ENCODE data around the gene PRKACG.
"Not testable (repeated sequence)": the region's sequence is repeated elsewhere in the genome, so short reads cannot be mapped to it uniquely, and the experiment has no call there.

Gene PRKACG

DNA sequence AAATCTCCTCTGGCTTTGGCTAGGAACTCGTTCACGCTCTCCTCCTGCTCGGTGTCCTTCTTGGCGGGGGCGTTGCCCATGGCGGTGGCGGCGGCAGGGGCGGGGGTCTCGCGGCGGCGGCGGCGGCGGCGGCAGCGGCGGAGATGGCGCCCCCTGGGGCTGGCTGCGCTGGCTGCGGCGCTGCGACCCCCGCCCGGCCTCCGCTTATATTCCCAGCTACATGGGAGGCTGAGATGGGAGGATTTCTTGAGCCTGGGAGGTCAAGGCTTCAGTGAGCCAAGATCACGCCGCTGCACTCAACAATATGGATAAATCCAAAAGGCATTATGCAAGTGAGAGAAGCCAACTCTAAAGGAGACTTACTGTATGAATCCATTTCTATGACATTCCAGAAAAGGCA lies at the start of gene PRKACG:
Gene PRKACG (minus strand): TSS at position 101 of the 400 bp plus-strand sequence. CDS start 21 bp downstream, at position 80.
- DNase-seq: no peak

DNA sequence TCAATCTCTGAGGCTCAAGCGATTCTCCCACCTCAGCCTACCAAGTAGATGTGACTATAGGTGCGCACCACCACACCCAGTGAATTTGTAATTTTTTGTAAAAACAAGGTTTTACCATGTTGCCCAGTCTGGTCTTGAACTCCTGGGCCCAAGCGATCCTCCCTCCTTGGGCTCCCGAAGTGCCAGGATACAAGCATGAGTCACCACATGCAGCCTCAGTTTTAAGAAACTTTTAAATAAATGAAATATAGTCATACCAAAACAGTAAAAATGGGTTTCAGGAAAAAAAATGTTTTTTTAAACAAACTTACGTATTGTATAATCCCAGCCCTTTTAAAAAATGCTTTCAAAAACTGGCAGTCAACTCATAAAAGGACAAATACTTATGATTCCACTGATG lies 48.3 kb upstream of the PRKACG start:
- DNase-seq: no peak

GRCh38 chr9:69060766-69061165 lies 46.9 kb upstream of the PRKACG start:
- no peak for DNase-seq

DNA sequence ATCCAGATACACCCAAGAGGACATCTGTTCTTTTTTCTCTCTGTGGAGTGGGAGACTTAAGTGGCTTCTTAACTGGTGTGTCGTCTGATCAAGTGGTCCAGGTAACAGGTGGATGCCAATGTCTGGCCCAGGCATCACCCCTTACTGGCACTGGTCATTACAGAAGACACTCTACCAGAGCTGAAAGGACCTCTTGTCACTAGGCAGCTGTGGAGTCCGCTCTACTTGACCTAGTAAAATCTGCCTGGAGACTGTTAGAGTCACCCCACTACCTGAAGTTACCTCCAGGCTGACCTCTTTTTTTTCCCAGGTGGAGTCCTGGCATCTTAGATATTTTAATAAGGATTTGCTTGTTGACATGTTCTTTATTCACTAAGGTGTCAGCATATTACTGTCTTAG lies 44.2 kb upstream of the PRKACG start:
- DNase-seq: no peak

DNA sequence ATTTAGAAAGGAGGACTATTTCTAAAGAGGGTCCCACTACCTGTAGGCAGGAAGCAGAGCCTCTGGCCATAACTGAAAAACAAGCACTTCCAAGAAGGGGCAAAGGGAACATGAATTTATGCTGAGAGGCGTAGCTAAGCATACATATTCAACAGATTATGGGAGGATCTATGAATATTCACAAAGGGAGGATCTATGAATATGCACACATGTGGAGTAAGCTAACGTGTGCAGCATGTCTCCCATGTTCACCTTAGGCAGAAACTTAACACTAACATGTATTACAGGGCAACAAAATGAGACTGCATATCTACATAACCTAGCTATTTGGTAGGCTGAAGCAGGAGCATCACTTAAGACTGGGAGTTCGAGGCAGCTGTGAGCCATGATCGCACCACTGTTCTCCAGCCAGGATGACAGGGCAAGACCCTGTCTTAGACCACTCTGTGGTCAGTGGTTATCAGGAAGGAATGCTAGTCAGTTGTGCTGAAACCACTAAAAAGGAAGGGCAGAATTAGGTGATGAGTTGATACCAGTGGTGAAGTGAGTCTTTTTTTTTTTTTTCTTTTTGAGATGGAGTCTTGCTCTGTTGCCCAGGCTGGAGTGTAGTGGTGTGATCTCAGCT lies 42.4 kb upstream of the PRKACG start:
- no peak for DNase-seq

DNA sequence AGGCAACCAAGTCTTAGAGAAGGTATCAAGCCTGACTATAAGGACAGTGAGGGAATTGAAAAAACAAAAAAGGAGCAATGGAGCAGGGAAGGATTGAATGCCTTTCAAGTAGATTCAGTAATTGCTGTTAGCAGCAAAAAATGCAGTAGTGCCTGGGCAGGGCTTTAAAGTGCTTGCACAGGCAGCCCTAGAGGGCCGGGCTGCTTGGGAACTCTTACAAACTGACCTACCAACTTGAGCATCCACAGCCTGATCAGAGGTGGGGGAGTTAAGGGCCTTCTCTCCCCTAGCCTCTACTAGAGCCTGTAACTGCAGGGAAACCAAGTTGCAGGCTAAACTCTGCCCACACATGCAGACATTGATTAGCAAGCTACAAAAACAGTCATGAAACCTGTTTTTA lies 41.1 kb upstream of the PRKACG start:
- DNase-seq: no peak

DNA sequence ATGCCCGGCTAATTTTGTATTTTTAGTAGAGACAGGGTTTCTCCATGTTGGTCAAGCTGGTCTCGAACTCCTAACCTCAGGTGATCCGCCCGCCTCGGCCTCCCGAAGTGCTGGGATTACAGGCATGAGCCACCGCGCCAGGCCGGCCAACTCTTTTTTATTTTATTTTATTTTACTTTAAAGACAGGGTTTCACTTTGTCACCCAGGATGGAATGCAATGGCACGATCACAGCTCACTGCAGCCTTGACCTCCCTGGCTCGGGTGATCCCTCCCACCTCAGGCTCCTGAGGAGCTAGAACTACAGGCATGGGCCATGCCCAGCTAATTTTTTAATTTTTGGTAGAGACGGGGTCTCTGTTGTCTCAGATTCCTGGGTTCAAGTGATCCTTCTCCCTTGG lies 37.0 kb upstream of the PRKACG start:
- DNase-seq: not testable (repeated sequence)

GRCh38 chr9:69049094-69049493 lies 35.2 kb upstream of the PRKACG start:
- DNase-seq: no peak

DNA sequence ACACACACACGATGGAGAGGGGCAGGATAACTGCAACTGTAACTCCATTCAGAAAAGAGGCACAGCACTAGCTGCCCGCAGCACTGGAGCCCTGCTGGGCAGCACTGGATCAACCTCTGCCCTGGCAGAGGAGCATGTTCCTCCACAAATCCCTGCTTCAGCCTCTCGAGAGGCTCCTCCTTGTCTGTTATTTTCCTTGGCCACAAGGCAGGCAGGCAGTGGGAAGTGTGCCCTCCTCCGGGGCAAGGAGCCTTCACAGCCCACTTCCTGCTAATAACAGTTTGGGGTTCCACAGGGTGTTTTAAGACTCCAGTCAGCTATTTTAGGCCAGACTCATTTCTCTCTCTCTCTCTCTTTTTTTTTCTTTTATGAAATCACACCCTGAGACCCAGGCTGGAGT lies 33.5 kb upstream of the PRKACG start:
- no peak for DNase-seq

DNA sequence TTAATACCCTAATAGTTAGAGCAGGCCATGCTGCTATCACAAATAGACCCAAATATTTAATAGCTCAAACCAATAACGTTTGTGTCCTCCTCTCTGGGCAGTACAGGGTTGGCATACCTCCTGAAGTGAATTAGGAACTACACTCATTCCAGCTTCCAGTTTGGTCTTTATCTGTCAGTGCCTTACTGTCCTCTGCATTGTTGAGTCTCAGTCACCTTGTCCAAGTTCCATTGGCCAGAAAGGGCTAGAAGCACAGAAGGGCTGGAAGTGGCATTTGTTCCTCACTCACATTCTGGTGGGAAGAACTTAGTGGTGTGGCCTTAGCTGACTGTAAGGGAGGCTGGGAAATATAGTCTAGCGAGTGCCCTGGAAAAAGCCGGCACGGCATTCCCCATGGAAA lies 32.8 kb upstream of the PRKACG start:
- DNase-seq: no peak

DNA sequence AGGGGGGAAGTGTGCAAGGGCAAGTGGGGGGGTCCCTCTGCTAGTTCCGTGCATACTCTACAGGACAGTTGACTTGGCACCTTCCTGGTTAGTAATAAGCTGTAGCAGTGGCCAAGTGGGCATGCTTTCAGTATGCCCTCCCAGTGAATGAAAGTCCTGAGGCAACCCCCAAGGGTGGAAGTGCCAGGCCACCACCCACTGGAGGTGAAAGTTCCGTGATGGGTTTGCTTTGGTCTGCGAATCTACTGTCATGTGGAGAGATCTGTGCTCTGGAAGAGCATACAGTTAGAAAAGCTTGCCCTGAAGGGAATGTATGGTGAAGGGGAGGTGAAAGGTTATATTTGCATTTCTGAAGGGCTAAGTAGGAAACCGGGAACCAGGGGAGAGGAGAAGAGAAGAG lies 31.9 kb upstream of the PRKACG start:
- no peak for DNase-seq

DNA sequence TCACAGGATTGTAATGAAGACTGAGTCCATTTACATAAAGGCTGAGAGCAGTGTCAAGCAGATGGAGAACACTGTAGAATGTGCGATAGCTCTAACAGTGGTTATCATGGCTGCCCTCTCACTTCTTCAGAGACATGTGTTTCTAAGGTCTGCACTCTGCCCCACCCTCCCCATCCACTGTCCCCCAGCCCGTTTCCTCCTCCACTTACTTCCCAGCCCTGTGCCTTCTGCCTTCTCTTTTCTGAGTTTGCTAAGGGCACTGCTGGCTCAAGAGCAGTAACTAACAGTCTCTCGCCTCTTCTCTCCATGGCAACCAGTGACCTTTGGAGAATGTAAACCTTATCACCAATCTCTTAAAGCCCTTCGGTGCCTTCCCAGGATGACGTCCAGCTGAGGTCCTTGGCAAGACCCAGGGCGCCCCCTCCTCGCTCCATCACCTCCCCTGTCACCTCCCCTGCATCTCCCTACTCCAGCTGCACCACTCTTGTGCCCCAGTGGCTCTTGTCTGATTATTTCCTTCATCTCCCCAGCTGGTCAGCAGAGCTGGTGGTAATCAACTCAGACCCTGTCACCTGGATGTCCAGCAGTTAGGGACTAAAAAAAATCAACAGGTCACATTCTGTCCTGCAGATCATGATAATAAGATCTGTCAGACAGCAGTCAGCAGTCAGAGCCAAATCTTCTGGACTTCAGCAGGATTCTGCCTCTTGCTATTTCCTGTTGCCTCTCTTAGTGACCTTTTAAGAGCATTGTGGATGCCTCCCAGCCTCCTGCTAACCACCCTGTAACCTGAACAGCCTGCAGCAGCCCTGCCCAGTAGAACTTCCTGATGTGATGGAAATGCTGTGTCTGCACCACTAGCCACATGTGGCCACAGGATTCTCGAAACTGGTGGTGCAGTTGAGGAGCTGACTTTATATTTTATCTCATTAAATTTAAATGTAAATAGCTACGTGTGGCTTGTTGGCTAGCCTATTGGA lies 30.6 kb upstream of the PRKACG start:
- no peak for DNase-seq

GRCh38 chr9:69040646-69041045 lies 26.7 kb upstream of the PRKACG start:
- no peak for DNase-seq

GRCh38 chr9:69036799-69037198 lies 22.9 kb upstream of the PRKACG start:
- no peak for DNase-seq

- peak in 1 of 2 experiments; percentile 17 for DNase-seq
Observed at GRCh38 chr9:69036309-69036708, 22.4 kb upstream of the PRKACG start.

DNA sequence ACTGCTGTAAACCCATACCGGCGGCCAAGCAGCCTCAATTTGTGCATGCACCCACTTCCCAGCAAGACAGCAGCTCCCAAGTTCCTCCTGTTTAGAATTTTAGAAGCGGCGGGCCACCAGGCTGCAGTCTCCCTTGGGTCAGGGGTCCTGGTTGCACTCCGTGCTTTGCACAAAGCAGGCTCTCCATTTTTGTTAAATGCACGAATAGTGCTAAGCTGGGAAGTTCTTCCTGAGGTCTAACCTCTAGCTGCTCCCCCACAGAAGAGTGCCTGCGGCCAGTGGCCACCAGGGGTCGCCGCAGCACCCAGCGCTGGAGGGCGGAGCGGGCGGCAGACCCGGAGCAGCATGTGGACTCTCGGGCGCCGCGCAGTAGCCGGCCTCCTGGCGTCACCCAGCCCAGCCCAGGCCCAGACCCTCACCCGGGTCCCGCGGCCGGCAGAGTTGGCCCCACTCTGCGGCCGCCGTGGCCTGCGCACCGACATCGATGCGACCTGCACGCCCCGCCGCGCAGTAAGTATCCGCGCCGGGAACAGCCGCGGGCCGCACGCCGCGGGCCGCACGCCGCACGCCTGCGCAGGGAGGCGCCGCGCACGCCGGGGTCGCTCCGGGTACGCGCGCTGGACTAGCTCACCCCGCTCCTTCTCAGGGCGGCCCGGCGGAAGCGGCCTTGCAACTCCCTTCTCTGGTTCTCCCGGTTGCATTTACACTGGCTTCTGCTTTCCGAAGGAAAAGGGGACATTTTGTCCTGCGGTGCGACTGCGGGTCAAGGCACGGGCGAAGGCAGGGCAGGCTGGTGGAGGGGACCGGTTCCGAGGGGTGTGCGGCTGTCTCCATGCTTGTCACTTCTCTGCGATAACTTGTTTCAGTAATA lies 21.8 kb upstream of the PRKACG start, which contains the start of gene FXN:
Gene FXN (plus strand): TSS at position 315 of the 871 bp plus-strand sequence. CDS start 31 bp downstream, at position 346.
- peak; percentile 77 to 84 for DNase-seq

DNA sequence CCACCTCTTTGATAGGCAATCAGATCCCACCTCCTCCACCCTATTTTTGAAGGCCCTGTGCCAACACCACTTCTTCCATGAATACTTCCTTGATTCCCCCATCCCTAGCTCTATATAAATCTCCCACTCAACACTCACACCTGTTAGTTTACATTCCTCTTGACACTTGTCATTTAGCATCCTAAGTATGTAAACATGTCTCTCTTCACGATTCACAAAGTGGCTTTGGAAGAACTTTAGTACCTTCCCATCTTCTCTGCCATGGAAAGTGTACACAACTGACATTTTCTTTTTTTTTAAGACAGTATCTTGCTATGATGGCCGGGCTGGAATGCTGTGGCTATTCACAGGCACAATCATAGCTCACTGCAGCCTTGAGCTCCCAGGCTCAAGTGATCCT lies 20.2 kb upstream of the PRKACG start:
- no peak for DNase-seq

- no peak for DNase-seq
Observed at GRCh38 chr9:69030851-69031645, 17.1 kb upstream of the PRKACG start.

DNA sequence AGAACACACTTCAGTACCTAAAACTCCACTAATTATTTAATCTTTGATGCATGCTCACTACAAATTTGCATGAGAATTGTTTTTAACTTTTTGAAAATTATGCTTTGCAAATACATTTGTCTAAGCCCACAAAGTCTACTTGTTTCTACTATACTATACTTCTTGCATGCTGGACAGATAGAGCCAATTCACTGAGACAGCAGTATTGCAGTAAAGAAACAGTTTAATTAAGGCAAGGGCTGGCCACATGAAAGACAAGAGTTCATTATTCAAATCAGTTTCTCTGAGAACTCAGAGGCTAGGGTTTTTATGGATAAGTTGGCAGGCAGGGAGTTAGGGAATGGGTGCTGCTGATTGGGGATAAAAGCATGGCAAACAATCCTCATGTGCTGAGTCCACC lies 15.6 kb upstream of the PRKACG start:
- DNase-seq: no peak

DNA sequence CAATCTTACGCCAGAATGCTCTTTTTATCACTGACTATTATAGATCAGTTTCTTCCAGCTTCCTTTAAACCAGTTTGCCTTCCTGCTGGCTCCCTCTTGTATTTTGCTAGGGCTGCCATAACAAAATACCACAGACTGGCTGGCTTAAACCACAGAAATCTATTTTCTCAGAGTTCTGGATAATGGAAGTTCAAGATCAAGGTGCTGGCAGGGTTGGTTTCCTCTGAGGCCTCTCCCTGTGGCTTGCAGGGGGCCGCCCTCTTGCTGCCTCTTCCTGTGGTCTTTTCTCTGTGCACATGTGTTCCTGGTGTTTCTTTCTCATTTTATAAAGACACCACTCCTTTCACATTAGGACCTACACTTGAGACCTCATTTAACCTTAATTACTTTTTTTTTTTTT lies 14.8 kb upstream of the PRKACG start:
- DNase-seq: no peak

GRCh38 chr9:69027355-69028097 lies 13.6 kb upstream of the PRKACG start:
- peak; percentile 8 to 14 for DNase-seq

Data from stimulated activated CD4-positive, alpha-beta T cell treated with anti-CD3 and anti-CD28 coated beads, Interleukin-4, amount 100 ng/mL, for 4 hours (primary cell).